Astrocyte of the spinal cord (primary cell): ENCODE measurements around the gene TMEM132D.

Experiments used
- DNase-seq: peaks from one replicate; pipeline ENCODE4 v3.0.0; 2011; ENCODE audit warnings: low read depth, low spot score
- H3K4me3 ChIP-seq: 2 replicates; pipeline ENCODE4 v1.5.1; 2011; ENCODE audit warnings: low read depth, mild to moderate bottlenecking, low read length, moderate library complexity
- in situ Hi-C: cut with HindIII; loops from 2 replicates; pipeline ENCODE4 v1.10.0; 2017; ENCODE audit warnings: low sequenced_read_pairs
- TF ChIP-seq, protein P1 (sequence below): IDR thresholded peaks from 2 replicates; pipeline ENCODE4 v1.5.1; 2012; ENCODE audit warnings: low read depth, mild to moderate bottlenecking, low read length, inconsistent platforms

The TMEM132D gene

DNA sequence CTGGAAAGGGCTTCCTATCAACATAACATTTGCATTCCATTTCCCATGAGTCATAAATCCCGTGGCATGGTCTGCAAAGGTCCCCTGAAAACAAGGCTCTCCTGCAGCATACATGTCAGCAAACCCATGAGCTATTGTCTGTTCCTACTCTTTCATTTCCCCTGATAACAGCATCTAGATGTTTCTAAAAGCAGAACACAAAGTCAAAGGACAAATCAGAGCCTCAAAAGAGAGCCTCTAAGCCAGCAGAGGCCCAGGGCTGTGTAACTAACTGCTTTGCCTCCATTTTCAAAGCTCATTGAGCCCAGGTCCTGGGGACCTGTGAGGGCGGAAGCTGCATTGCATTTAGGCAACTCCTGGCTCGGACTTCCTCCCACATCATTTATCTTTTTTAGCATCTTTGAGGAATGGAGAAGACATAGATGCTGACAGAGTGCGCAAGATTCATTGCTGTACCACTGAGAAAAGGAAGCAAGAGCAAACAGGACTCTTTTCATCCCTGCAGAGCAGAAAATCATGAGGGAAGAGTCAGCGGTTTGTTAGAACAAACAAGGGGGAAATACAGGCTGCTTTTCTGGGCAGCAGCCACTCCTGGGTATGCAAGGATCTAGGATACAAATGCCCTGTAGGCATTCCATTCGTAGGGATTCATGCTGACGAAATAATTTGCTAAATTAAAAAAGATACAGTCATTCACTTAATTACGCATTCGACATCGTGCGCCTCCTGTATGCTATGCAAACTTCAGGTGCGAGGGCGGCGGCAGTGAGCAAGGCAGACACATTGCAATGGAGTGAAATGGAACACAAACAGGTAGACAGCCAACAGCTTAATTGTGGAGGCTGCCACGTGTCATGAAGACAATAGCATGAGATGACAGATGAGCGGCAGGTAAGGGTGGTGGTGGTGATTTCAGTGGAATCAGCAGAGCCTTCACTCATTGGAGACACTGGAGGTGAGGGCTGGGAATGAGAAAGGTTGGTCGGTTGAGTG is 131.0 kb downstream of the TMEM132D start:
- H3K4me3 ChIP-seq, result no peak overlapping the region
- TF ChIP-seq, protein P1, sequence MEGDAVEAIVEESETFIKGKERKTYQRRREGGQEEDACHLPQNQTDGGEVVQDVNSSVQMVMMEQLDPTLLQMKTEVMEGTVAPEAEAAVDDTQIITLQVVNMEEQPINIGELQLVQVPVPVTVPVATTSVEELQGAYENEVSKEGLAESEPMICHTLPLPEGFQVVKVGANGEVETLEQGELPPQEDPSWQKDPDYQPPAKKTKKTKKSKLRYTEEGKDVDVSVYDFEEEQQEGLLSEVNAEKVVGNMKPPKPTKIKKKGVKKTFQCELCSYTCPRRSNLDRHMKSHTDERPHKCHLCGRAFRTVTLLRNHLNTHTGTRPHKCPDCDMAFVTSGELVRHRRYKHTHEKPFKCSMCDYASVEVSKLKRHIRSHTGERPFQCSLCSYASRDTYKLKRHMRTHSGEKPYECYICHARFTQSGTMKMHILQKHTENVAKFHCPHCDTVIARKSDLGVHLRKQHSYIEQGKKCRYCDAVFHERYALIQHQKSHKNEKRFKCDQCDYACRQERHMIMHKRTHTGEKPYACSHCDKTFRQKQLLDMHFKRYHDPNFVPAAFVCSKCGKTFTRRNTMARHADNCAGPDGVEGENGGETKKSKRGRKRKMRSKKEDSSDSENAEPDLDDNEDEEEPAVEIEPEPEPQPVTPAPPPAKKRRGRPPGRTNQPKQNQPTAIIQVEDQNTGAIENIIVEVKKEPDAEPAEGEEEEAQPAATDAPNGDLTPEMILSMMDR, result no peak
- in situ Hi-C loops, result no loop called here
- DNase-seq, result peak; percentile 71

DNA sequence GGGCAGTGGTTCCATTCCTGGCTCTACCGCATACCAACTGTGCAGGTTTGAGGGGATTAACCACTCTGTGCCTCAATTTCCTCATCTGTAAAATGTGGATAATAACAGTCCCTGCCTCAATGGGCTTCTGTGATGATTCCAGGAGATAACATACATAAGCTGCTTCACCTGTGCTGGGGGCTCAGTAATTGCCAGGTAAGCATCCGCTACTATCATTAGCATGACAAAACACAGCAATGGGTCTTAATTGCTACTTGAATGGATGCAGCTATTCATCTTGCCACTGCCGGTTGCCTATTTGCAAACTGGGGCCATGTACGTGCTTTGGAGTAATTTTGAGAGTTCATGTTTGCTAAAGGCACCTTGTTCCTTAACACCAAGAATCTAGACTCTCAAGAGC is 132.6 kb downstream of the TMEM132D start:
- H3K4me3 ChIP-seq, result no peak overlapping the region
- no peak for DNase-seq
- in situ Hi-C loops, result no loop called here
- TF ChIP-seq, protein P1, result no peak

DNA sequence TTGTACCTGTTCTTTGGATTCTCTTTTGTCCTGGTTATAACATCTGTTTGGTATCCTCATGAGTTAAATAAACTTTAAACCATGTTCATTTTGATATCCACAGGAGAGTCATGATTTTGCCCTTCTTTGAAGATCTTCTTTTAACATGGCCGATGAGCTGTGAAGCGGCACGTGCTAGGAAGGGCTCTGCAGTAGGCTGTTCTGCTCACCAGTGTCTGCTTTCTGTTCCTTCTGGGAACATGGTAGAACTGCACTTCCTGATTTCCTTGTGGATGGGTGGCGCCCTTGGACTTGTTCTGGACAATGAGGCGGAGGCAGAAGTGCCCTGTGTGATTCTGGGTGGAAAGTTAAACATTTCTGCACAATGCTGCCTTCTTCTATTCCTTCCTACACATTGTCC is 138.1 kb downstream of the TMEM132D start:
- in situ Hi-C loops, result no loop called here
- no peak overlapping the region for H3K4me3 ChIP-seq
- no peak for DNase-seq
- TF ChIP-seq, protein P1, result no peak

DNA sequence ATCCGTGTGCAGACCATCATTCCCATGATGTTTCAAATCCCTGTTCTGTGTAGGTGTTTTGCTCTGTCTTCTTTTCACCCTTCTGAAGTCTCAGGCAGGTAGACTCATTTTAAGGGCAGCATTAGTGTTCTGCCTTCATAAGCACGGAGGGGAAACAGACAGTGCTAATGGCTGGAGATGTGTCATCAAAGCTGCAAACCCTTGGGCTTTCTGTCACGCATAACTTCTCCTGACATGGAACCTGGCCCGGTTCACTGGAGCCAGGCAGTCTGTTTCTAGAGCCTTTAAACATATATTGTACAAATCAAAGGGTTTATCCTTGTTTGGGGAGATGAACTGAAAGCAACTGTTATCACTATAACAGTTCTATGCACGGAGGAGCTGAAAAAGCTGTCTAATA is 141.4 kb downstream of the TMEM132D start:
- in situ Hi-C loops, result no loop called here
- H3K4me3 ChIP-seq, result no peak overlapping the region
- TF ChIP-seq, protein P1, result no peak
- DNase-seq, result no peak

DNA sequence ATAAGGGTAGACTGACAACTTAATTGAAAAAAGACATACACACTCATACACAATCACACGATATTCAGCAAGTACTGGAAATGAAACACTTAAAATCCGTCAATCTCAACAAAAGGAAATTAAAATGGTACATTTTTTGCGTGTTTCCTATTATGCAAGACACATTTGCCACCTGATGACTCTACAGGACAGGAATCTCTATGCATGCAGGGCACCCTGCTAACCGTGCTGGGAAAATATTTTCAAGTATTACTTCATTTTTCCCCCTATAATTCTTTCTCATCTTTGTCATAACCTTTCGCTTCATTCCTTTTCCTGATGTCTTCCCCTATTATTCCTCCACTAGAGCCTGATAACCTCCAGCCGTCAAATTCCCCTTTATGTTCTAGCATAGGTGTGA is 150.2 kb downstream of the TMEM132D start:
- in situ Hi-C loops, result no loop called here
- peak; percentile 71 for DNase-seq
- H3K4me3 ChIP-seq, result no peak overlapping the region
- TF ChIP-seq, protein P1, result no peak

DNA sequence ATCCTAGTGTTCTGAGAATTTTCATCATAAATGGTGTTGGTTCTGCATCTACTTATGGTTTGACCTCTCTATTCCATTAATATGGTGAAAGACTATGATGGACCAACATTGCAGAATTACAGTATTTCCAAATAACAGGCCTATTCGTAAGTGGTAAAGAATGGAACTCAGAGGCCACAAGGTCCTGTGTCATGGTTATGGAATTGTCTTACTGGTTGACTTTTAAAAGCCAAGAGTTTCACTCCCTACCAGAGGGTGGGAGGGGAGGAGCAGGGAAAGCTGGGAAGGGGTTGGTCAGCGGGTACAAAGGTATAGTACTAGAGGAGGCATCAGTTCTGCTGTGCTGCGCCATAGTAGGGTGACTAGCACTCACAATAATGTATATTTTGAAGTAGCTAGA is 153.4 kb downstream of the TMEM132D start:
- peak; percentile 12 for DNase-seq
- in situ Hi-C loops, result no loop called here
- H3K4me3 ChIP-seq, result no peak overlapping the region
- TF ChIP-seq, protein P1, result no peak
